ENCODE measurements around the gene KCTD2. TPM values are rescaled to one million over a fixed set of nuclear protein-coding genes. Genes with fewer than 3 reads are reported as not detected.
"Not testable (repeated sequence)": the region's sequence is repeated elsewhere in the genome, so short reads cannot be mapped to it uniquely, and the experiment has no call there.

Gene KCTD2
- polyA plus RNA-seq, 3 donors = 32.4 to 33.9 (median 33.3) TPM

DNA sequence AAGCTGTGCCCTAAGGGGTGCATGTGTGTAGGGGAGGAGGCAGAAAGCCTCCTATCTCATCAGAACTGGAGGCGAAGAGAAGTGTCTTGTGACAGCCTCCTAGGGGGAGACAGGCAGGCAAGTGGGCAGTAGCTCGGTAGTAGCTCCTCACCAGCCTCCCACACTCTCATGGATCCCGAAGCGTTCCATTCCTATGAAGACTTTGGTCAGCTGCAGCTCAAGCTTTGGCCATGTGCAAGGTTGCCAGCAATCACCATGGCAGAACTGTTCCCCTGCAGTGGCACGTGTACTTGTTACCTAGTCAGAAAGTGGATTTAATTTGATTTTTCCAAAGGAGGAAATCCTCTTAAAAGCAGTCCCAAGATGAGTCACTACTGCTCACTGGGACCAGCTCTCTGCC lies 27.9 kb upstream of the KCTD2 start:
- no peak for DNase-seq (ENCODE audit: low read depth in 3 of 3, low spot score in 2 of 3)

- no peak for DNase-seq (ENCODE audit: low read depth in 3 of 3, low spot score in 2 of 3)
These were observed 27.3 kb upstream of the KCTD2 start for GRCh38 chr17:75019710-75020109.

GRCh38 chr17:75020331-75021110 lies 26.5 kb upstream of the KCTD2 start:
- DNase-seq (ENCODE audit: low read depth in 3 of 3, low spot score in 2 of 3) = no peak

DNA sequence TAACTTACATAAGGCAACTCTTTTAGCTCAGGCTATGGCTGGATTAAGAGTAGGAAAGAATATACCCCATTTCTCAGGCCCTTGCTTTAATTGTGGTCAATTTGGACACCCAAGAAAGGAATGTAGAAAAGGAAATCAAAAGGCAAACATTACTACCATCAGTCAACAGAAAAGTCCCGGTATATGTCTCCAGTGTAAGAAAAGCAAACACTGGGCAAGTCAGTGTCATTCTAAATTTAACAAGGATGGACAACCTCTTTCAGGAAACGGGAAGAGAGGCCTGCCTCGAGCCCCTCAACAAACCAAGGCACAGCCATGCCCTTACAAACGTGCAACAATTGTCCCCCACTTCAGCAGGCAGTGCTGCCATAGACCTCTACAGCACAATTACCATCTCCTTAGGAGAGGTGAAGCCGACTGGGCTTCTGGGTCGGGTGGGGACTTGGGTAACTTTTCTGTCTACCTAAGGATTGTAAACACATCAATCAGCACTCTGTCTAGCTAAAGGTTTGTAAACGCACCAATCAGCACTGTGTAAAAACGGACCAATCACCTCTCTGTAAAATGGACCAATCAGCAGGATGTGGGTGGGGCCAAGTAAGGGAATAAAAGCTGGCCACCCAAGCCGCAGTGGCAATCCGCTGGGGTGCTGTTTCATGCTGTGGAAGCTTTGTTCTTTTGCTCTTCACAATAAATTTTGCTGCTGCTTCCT lies 22.2 kb upstream of the KCTD2 start:
- DNase-seq (ENCODE audit: low read depth in 3 of 3, low spot score in 2 of 3) = no peak

GRCh38 chr17:75025398-75025734 lies 21.7 kb upstream of the KCTD2 start:
- DNase-seq (ENCODE audit: low read depth in 3 of 3, low spot score in 2 of 3) = not testable (repeated sequence)

DNA sequence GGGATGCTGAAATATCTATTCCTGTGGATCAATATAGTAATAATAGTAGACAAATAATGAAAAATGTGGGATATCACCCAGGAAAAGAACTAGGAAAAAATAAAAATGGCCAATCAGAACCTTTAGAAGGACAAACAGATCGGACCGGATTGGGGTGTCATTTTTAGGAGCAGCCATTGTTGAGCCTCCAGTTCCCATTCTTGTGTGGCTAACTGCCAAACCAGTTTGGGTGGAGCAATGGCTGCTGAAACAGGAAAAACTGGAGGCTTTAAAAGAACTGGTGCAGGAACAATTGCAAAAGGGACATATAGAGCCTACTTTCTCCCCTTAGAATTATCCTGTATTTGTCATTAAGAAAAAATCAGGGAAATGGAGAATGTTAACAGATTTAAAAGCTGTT lies 20.4 kb upstream of the KCTD2 start:
- DNase-seq (ENCODE audit: low read depth in 3 of 3, low spot score in 2 of 3) = not testable (repeated sequence)

DNA sequence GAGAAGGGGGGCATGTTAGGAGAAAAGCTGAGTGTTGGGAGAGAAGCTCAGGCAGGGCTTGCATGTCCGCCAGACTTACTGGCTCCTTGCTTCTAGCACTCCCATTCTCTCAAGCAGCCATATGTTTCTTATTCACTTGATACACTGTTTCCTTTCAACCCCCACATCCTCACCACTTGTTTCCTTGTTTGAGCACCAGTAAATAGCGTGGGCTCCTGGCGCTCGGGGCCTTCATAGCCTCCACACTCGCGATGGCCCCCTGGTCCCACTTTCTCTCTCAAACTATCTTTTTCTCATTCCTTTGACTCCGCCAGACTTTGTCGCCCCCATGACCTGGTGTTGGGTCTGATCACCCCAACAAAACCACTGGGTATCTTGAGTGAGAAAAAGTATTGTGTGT lies 16.9 kb upstream of the KCTD2 start:
- no peak for DNase-seq (ENCODE audit: low read depth in 3 of 3, low spot score in 2 of 3)

DNA sequence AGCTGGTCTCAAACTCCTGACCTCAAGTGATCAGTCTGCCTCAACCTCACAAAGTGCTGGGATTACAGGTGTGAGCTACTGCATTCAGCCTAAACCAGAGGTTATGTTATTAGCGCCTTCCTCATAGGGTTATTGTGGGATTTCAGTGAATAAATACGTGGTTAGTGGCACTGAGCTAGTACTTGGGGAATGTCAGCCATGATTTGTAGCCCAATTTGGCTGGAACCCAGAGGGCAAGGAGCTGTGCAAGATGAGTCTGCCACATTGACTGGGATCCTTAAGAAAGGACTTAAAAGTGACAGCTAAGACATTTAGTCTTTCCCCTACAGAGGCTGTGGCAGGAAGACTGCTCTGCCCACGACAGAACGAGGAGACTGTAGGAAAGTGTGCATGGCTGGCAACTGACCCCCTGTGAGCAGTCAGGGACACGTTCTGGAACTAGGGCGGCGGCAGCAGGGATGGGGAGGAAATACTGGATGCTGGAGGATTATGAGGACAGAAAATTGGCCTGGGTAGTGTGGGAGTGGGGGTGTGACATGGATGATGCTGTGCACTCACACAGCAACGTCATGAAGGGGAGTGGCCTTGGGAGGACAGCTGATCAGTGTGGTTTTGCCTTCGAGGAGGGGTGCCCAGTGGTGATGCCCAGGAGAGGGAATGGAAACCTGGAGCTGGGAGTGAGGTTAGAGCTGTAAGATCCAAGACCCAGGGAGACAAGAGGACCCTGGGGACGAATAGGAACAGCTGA lies 14.9 kb upstream of the KCTD2 start:
- no peak for DNase-seq (ENCODE audit: low read depth in 3 of 3, low spot score in 2 of 3)

GRCh38 chr17:75032720-75033280 lies 14.2 kb upstream of the KCTD2 start:
- DNase-seq (ENCODE audit: low read depth in 3 of 3, low spot score in 2 of 3) = no peak

GRCh38 chr17:75033346-75034235 lies 13.4 kb upstream of the KCTD2 start:
- peak in 2 of 3 donors; percentile 86 to 90 for DNase-seq (ENCODE audit: low read depth in 3 of 3, low spot score in 2 of 3)

GRCh38 chr17:75034236-75034908 lies 12.7 kb upstream of the KCTD2 start:
- peak in 2 of 3 donors; percentile 80 to 82 for DNase-seq (ENCODE audit: low read depth in 3 of 3, low spot score in 2 of 3)

GRCh38 chr17:75036643-75037268 lies 10.3 kb upstream of the KCTD2 start:
- DNase-seq (ENCODE audit: low read depth in 3 of 3, low spot score in 2 of 3) = no peak

DNA sequence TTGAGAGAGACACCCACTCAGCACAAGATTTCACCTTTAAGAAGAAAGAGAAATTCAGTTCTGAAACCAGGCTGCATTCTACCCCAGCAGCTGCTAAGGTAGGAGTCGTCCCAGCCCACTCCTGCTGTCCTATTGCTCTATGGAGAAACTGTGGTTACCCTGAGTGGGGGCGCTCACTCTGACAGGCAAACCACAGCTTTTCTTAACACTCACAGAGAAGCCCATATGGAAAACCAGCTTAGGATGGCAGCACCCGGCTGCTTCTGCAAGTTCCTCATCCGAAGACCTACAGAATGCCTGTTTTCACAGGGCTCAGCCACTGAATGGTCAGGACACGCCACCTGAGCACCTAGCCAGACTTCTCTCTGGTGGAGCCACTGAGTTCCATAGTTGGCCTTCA lies 7.8 kb upstream of the KCTD2 start:
- DNase-seq (ENCODE audit: low read depth in 3 of 3, low spot score in 2 of 3) = no peak

DNA sequence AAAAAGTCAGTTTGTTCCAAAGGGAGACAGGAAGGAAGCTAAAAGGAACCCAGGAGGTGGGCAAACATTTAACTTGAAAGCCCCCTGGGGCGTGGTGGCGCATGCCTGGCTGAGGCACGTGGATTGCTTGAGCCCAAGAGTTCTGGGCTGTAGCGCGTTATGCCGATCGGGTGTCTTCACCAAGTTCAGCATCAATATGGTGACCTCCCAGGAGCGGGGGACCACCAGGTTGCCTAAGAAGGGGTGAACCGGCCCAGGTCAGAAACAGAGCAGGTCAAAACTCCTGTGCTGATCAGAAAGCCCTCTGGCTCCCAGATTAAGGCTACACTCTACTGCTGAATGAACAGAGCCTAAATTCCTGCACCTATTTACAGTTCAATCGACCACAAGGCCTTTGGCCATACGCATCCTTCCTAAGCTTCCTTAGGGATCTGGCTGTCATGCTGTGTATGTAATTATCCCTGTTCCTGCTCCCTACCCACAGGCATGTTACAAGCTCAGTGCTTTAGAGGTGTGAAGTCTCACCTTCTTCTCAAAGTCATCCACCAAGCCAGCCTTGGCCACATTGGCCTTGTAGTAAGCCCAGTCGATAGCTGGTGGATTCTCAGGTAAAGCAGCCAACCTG lies 5.3 kb upstream of the KCTD2 start:
- no peak for DNase-seq (ENCODE audit: low read depth in 3 of 3, low spot score in 2 of 3)

DNA sequence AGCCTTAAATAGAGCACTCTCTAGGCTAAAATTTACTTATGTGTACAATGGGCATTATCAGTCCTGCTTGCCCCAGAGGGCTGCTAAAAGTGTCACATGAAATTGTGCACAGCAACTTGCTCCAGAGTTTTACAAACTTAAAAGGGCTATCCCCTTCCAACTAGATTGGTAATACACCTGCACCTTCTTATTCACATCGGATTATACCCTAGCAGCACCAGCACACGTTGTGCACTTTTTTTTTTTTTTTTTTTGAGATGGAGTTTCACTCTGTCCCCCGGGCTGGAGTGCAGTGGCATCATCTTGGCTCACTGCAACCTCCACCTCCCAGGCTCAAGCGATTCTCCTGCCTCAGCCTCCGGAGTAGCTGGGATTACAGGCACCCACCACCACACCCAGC lies 3.2 kb upstream of the KCTD2 start:
- DNase-seq (ENCODE audit: low read depth in 3 of 3, low spot score in 2 of 3) = not testable (repeated sequence)

DNA sequence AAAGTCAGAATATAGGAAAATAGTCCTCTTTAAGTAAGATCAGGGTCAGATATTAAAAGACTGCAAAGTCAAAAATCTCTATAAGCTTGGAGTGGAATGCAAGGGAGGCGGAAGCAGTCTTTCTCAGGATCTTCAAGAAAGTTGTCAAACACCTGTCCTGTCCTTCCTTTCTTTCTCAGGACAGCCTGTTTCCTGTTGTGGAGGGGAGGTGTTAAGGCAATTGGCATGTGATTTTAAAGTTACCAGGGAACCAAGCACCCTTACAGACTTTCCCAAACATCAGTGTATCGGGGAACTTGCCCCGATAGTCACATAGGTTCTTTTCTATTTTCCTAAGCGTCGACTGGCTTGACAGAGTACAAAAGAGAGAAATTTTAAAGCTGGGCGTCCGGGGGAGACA lies 2.3 kb upstream of the KCTD2 start:
- DNase-seq (ENCODE audit: low read depth in 3 of 3, low spot score in 2 of 3) = no peak

DNA sequence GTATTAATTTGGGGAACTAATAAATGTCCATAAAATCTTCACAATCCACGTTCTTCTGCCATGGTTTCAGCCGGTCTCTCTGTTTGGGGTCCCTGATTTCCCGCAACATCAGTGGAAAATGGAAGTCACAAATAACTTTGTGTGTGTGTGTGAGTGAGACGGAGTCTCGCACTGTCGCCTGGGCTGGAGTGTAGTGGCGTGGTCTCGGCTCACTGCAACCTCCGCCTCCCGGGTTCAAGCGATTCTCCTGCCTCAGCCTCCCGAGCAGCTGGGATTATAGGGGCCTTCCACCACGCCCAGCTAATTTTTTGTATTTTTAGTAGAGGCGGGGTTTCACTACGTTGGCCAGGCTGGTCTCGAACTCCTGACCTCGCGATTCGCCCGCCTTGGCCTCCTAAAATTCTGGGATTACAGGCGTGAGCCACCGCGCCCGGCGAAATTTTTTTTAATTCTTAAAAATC lies 1.0 kb upstream of the KCTD2 start:
- not testable (repeated sequence) for DNase-seq (ENCODE audit: low read depth in 3 of 3, low spot score in 2 of 3)

DNA sequence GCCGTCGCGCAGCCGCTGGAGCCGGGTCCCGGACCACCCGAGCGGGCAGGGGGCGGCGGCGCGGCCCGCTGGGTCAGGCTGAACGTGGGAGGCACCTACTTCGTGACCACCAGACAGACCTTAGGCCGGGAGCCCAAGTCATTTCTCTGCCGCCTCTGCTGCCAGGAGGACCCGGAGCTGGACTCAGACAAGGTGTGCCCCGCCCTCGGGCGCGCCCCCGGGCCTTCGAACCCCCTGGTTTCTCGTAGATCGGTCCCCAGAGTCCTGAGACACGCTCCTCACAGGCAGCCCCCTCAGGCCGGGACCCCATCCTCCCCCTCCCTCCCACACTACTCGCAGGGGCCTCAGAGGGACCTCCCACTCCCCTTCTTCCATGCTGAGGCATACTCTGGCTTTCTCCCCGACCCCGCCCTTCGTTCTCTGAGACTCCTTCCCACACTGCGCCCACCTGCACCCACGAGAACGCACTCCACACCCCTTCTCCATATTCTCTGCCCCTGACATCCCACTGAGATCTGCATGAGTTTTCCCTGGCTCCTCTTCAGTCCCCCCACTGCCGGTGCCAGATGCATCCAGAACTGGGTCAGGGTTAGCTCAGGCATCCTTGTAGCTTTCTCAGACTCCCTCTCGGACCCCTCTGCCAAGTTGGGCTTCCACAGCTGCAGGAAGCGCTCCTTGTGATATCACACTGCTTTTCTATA lies 523 bp downstream of the KCTD2 start:
- no peak for DNase-seq (ENCODE audit: low read depth in 3 of 3, low spot score in 2 of 3)
